Measurements from ENCODE around the gene RPA3.

The RPA3 gene

GRCh38 chr7:7607010-7607409 lies 111.4 kb downstream of the RPA3 start:
- no peak for DNase-seq (ENCODE audit: low spot score)

GRCh38 chr7:7596176-7596575 lies 122.2 kb downstream of the RPA3 start:
- DNase-seq (ENCODE audit: low spot score), result no peak

GRCh38 chr7:7595451-7595850 lies 123.0 kb downstream of the RPA3 start:
- DNase-seq (ENCODE audit: low spot score), result no peak

Data from ecto neural progenitor cell (in vitro differentiated cells).